Activated CD4-positive, alpha-beta T cell treated with anti-CD3 and anti-CD28 coated beads, Interleukin-10, Interleukin-2, amounts not matched to agents 100 ng/mL and 50 ng/mL, durations not matched to agents 16 hours and 8 hours (primary cell): ENCODE data around the gene LRRC75A.
"Not testable (repeated sequence)": the region's sequence is repeated elsewhere in the genome, so short reads cannot be mapped to it uniquely, and the experiment has no call there.

Experiments
- DNase-seq: peaks from one replicate; pipeline ENCODE4 v3.0.0-alpha.2; 2020

Gene LRRC75A

DNA sequence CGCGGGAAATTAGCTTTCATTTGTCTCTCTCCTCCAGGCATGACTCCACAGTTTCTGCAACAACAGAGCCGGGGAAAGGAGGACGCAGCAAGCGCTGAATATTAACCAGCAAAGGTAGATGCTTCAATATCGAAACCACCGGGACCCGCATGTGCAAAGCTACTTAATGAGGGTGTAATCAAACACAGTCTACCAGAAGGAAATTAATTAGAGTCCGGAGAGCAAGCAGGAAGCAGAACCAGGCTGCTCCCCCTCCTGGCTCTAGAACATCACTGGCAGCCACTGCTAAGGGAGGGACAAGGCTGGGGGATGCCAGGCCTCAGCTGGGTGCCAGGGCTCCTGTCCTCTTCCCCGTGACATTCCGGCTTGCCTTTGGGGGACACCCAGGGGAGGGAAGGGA is 21.7 kb downstream of the LRRC75A start:
- no peak for DNase-seq

DNA sequence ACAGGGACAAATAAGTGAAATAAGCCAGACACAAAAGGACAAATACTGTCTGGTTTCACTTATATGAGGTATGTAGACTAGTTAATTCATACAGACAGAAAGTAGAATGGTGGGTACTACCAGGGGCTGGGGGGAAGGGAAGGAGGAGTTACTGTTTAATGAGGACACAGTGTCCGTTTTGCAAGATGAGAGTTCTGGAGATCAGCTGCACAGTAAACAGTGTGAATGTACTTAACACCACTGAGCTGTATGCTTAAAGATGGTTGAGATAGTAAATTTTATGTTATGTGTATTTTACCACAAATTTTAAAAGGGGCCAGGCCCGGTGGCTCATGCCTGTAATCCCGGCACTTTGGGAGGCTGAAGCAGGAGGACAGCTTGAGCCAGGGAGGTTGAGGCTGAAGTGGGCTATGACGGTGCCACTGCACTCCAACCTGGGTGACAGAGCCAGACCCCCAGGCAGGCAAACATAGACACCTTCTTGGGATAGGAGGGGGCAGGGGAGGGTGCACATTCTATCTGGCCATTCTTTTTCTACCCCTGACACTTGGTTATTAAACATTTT is 23.5 kb downstream of the LRRC75A start:
- DNase-seq: no peak

DNA sequence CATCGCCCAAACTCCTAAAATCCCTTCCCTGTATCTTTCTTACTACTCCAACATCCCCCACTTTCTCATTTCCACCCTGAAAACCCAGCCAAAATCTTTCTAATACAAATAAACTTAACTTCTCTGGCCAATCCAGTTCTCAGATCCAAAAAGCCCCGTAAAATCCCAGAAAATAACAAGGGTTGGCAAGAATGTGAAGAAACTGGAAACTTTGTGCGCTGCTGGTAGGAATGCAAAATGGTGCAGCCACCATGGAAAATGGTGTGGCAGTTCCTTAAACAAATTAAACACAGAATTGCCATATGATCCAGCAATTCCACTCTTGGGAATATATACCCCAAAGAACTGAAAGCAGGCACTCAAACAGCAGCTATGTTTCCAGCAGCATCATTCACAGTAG is 24.1 kb downstream of the LRRC75A start:
- DNase-seq: no peak

DNA sequence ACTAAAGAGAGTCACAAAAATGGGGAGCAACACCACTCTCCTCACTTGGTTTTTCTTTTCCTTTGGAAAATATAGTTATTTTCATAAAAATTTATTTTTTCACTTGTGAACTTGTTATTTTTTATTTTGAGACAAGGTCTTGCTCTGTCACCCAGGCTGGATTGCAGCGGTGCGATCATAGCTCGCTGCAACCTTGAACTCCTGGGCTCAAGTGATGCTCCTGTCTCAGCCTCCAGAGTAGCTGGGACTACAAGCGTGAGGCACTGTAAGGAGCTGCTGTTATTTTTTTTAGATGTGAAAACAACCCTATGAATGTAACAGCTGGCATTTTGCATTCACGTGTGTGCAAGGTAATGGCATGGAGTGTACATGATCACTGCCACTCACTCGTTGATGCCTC is 24.9 kb downstream of the LRRC75A start:
- no peak for DNase-seq

DNA sequence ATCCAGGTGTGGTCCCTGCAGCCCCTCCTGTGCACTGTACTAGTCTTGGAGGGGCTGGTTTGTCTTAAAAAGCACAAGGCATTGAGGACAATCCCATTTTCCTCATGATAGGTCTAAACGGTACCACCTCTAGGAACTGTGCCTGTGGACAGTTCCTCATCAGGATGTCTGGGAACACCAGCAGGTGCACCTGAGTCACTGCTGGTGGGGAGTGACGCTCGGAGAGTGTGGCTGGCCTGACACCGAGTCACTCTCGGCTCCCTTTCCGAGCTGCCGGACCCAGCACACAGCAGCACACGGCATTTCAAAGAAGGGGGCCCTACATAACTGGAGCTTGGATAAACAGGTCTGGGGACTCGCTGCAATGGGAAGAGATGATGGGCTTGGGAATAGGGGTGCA is 25.6 kb downstream of the LRRC75A start:
- DNase-seq: no peak

DNA sequence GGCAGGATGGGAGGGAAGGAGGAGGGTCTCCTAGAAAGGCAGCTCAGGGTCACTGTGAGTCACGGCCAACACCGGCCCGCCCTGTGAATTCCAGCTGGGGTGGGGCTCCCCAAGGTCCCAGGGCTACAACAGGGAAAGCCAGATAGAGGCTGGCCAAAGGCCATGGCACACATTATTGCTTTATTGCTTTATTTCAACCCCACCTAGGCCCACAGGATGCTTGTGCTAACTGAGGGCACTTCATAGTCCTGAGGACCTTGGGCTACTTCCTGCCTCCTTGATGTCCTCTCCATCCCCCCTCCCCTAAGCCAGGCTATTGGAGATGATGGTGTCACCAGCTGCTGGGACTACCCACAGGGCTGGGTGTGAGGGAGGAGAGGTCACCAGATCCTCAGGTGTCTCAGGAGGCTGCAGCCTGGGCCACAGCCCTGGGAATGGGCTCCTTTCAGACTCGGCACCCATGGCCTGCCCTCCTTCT is 26.1 kb downstream of the LRRC75A start:
- DNase-seq: no peak

DNA sequence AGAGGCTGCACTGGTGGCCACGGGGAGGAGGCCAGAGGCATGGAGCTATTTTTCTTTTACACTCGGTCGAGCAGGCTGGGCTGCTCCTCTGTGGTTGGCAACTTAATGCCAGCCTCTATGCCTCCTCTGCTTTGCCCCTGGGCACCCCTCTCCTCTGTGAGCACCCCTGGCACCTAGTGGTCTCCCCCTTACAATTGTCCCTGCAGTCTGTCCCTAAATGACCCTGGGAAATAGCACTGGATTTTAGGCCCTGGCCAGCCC is 27.0 kb downstream of the LRRC75A start:
- no peak for DNase-seq

DNA sequence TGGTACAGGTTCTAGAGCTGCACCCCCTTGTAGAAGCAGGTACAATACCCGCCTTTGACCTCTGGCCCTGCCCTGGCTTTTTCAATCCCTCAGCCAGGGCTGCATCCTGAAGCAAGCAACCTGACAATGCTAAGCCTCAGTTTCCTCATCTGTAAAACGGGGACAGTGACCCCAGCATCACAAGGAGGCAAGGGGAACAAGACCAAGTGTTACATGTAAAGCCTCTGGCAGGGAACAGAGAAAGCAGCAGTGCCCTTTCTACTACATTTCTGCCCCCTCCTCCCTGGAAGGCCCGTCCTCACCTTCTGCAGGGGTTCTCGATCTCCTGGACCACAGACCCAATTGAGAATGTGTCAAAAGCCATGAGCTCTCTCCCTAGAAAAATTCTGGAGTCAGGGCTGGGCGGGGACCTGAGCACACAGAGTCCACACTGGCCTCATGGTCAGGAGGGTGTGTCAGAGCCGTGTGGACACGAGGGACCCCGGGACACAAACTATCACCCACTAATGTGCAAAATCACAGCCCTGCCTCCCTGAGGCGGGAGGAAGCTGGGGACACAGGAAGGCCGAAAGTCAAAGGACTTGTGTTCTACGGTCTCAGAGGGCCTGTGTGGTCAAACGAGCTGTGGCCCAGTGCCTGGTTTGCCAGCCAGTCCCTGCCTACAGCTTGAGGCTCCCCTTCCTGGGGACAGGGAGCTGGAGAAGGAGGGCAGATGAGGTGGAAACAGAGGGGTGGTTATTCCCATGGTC is 27.5 kb downstream of the LRRC75A start:
- no peak for DNase-seq

DNA sequence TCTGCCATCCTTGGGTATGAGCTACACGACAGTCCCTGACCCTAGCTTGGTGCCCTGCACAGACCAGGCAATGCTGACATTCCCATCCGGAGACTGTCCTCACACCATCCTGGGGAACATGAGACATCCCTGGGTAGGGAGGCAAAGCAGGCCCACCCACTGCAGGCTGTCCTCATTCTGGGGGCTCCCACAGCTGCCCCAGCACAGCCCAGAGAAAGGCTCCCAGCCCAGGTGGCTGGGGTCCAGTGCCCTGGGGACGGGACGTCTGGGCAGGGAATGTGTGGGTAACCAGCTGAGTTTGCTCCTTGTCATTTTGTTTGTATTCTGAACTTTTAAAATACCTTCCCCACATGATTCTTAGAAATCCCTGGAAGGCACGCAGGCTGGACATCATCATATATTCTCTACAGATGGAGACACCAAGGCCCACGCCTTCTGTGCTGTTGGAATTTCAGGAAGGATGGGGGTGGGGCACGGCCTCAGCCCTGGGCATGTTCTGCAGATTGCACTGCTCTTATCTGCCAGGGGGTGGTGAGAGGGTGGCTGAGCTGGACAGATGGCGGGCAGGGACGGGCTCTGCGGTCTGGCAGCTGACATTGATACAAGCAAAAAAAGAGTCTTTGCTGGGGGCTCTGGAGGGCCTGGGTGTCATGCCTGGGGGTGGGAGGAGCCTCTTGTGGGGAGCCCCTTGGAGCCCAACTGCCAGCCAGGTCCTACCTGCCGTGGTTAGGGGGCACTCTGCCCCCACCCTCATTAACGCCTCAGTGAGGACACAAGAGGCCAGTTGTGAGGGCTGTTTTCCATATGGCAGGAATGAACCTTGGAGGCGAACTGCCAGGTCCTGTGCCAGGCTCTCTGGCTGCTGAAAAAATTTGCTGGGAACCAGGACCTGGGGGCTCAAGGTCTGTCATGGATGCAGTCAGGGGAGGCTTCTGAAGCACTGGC is 28.4 kb downstream of the LRRC75A start:
- no peak for DNase-seq

DNA sequence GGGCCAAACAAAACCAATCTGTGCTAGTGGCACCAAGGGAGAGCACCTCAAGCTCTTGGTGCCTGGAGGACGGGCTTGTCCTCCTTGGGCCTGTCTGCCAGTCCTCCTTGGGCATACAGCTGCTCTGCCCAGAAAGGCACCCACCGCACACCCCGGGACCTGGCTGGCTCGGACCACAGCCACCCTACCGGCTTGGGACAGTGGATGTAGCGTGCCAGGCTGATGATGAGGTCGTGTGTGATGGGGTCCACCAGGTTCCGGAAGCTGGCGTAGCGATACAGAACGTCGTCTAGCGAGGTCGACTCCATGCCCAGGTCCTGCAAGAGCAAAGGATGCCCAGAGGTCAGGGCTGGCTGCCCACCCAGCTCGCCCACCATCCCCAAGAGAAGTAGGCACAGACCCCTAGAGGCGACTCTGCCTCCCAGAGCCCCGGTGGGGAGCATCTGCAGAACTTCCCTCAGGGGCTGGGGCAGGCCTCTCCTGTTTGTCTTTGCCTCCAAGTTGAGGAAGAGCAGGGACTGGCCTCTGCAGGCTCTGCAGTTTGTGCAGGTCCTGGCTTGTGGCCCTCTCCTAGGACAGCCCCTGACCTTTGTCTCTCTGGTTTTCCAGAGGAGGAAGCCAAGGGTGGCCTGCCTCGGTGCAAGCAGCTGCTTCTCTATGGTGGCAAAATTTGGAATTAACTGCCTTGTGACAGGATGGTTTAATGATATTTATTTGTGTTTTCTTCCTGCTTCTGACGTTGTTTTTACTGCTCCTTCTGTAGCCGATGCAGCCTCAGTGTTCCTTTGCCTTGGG is 29.7 kb downstream of the LRRC75A start:
- no peak for DNase-seq

DNA sequence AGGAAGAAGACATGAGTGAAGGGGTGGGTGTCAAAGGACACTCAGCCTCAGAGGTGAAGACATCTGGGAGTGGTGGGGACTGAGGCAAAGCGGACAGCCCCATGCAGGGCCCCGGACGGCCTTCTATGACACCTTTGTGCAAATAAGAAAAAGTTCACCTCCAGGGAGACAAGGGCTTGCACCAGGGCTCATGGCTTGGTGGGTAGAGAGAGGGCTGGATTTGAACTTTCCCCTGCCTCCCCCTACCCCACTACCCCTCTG is 30.5 kb downstream of the LRRC75A start:
- no peak for DNase-seq

DNA sequence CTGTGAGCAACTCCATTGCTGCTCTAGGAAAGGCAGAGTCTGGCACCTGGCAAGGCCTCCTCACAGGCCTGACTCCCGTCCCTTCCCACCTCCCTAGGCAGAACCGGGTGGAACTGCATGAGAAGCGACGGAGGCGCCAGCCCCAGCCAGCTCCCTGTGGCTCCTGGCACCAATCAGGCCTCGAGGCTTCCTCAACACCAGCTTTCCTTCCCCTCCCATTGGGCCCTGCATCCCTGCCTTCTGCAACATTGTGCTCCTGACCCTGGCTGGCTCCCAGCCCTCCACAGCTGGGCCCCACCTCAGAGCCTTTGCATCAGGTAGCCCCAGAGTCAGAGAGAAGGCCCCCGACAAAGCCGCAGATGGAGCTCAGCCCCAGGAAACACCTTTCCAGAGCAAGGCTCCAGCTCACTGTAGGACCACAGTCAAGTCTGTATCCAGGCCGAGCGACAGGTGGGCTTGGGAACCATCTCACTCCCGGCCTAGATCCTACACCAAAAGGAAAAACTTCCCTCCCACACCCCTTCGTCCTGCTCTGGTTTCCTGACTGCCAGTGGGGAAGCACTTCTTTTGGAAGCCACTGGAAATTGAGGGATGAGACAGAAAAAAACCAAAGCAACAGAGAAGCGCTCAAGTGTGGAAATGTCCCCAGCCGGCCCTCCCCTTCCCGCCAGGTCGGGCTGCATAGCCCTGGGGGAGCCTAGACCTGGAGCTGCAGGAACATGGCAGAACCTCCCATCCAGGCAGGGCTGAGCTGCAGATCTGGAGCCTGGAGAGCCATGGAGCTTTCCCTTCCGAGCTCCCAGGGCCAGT is 31.0 kb downstream of the LRRC75A start:
- DNase-seq: no peak

DNA sequence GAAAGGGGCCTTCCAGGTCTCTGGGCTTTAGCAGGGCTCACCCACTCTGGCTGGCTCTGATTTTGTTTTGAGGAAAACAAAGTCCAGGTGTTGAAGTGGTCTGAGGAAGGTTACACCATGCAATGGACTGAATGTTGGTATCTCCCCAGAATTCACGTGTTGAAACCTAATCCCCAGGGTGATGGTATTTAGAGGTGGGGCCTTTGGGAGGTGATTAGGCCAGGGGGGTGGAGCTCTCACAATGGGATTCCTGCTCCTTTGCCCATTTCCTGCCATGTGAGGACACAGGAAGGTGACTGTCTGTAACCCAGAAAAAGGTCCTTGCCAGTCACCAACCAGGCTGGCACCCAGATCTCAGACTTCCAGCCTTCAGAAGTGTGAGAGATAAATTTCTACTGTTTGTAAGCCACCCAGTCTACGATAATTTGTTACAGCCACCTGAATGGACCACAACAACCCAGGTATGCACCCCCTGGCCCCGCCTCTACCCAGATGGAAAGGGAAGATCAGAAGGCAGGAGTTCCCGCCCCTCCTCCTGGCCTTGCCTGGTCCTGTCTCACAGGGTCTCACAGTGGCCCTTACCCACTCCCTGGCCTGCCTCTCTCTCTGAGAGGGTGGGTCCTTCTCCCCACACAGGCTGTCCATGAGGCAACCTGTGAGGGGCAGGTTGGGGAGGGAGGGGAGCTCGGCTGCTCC is 32.0 kb downstream of the LRRC75A start:
- no peak for DNase-seq

DNA sequence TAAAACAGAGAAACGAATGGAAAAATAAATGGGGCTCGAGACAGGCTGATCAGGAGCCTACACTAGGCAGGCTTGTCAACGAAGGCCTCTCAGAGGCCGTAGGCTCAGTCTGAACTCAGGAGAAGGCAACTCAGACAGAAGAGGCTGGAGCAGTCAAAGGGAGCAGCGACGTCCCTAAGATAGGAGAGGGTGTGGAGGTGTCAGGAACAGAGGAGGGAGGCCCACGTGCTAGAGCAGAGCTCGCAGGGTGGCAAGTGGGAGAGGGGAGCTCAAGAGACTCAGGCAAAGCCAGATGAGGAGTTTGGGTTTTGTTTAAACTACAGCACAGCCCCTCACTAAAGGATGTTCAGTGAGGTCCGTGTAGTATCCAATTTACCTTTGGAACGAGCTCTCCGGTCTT is 32.7 kb downstream of the LRRC75A start:
- no peak for DNase-seq

DNA sequence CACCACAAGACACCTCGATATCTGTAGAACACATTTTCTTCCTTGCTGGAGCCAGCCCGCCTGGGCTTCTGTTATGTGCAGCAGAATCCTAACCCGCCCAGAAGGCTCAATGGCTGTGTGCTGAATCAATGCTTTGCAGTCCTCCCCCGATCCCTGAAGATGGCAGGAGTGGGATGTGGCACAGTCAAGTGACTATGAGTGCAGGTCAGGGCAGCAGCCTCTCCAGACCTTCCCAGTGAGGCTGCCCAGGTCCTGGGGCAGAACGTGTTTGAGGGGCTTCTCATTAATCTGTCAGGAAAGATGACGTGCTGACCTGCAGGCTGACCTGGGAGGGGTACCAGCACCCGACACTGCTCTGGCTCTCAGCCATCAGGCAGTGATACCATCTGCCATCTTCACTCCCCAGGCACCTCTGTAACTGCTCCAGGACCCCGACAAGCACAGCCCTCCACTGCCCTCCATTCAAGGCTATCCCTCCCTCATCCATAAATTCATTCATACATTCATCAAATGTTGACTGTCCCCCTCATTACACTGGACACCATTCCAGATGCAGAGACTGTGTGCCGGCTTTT is 35.2 kb downstream of the LRRC75A start:
- DNase-seq: no peak

DNA sequence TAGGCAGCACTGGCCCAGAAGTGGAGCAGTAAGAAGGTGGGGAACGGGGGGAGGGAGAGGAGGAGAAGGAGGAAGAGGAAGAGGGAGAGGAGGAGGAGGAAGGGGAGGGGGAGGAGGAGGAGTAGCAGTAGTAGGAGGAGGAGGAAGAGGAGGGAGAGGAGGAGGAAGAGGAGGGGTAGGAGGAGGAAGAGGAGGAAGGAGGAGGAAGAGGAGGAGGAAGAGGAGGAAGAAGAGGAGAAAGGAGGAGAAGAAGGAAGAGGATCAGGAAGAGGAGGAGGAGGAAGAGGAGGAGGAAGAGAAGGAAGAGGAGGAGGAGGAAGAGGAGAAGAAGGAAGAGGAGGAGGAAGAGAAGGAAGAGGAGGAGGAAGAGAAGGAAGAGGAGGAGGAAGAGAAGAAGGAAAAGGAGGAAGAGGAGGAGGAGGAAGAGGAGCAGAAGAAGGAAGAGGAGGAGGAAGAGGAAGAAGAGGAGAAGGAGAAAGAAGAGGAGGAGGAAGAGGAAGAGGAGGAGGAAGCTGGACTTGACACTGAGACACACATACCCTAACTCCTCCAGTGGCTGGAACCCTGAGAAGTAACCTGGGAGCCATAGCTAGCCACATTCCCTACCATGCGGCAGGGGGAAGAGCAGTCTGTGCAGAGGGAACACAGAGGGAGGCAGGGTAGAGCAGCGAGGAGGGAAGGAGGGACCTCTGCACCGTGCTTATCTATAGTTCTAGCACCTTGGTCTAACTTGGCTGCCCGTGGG is 35.8 kb downstream of the LRRC75A start:
- DNase-seq: no peak

DNA sequence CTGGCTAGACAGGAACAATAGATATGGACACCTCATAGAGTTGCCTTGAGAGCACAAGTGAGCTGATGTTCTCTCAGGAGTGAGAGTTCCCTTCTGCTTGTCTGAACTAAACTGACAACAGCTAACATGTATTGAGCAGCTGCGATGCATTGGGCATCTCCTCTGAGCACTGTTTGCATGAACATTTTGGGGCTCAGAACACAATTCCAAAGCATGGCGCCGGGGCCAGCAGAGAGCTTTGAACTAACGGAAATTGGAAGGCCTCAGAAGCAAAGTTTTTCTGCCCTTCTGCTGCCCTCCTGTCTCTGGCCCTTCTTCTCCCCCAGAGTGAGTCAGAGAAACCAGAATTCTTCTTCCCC is 38.5 kb downstream of the LRRC75A start:
- DNase-seq: no peak

DNA sequence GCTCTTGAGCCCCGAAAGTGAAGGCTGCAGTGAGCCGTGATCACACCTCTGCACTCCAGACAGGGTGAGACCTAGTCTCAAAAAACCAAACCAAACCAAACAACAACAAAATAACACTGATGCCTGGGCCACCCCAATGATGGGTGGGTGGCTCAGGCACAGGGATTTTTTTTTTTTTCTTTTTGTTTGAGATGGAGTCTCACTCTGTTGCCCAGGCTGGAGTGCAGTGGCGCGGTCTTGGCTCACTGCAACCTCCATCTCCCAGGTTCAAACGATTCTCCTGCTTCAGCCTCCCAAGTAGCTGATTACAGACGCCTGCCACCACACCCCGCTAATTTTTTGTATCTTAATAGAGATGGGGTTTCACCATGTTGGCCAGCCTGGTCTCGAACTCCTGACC is 39.7 kb downstream of the LRRC75A start:
- not testable (repeated sequence) for DNase-seq

DNA sequence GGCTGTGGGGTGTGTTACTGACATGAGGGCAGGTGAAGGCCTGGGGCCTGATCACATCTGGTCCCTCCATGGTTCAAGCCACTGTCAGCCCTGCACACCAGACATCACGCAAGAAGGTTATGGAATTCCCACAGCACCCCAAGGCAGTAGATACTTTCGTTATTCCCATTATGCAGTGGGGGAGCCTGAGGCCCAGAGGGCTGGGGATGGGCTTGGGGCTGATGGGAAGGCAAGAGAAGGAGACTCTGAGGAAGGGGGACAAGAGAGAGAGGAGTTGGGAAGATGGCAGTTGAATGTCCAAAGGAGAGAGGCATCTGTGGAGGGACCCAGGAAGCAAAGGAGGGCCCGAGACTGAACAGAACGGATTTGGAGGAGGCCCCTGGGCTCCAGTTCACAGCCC is 42.0 kb downstream of the LRRC75A start:
- no peak for DNase-seq

DNA sequence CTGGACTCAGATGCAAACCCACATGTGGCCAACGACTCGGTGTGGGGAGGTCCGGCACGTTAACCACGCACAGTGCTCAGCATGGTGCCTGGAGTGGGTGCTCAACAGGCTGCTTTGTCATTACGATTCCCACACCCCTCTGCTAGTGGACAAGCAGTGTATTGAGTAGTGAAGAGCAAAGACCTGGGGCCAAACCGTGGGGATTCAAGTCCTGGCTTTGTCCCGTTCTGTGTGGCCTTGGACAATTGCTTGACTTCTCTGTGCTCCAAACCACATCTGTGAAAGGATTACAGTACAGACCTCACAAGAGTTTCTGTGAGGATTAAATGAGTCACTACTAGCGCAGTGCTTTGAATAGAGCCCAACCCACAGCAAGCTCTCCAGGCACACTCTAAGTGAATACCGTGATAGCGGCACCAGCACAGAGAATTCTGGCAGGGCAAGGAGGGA is 42.8 kb downstream of the LRRC75A start:
- peak; percentile 61 for DNase-seq

DNA sequence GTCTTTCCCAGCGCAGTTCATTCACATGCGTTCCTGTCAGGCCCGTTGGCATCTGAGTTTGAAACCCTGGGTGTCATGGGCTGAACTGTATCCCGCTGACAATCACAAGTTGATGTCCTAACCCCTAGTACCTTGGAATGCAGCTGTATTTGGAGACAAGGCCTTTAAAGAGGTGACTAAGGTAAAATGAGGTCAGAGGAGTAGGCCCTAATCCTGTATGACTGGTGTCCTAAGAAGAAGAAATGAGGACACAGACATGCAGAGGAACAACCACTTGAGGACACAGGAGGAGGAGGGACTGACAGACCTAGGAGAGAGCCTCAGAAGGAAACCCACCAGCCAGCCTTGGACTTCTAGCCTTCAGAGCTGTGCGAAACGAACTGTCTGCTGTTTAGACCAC is 43.5 kb downstream of the LRRC75A start:
- DNase-seq: no peak
